ENCODE measurements around the gene SMIM20.

DNA sequence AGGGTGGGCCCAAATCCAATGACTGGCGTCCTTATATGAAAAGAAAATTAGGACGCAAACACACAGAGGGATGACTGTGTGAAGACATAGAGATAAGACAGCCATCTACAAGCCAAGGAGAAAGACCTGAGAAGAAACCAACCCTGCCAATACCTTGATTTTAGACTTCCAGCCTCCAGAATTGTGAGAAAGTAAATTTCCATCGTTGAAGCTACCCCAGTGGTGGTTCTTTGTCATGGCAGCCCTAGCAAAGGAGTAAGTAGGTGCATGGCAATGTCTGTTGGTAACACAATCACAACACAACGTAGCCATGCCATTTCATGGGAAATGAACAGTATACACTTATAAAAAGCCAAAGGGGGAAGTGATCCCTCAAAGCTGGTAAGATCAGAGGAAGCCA lies 25.3 kb downstream of the SMIM20 start:
- TF ChIP-seq POLR2A (IDR thresholded peaks at IDR 0.05) (no peak), EP300 (IDR thresholded peaks at IDR 0.05) (no peak)
- TF ChIP-seq, protein P1, sequence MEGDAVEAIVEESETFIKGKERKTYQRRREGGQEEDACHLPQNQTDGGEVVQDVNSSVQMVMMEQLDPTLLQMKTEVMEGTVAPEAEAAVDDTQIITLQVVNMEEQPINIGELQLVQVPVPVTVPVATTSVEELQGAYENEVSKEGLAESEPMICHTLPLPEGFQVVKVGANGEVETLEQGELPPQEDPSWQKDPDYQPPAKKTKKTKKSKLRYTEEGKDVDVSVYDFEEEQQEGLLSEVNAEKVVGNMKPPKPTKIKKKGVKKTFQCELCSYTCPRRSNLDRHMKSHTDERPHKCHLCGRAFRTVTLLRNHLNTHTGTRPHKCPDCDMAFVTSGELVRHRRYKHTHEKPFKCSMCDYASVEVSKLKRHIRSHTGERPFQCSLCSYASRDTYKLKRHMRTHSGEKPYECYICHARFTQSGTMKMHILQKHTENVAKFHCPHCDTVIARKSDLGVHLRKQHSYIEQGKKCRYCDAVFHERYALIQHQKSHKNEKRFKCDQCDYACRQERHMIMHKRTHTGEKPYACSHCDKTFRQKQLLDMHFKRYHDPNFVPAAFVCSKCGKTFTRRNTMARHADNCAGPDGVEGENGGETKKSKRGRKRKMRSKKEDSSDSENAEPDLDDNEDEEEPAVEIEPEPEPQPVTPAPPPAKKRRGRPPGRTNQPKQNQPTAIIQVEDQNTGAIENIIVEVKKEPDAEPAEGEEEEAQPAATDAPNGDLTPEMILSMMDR (IDR thresholded peaks at IDR 0.05) = no peak

Data from ovary (tissue), 3 donors.